Muscle layer of colon (tissue), 2 donors: ENCODE measurements around the gene ADAMTS15.
A peak's percentile ranks its signal among the peaks of the same experiment; 100 is the strongest.

Source experiments
- H3K27ac ChIP-seq: one replicate; pipeline ENCODE4 v1.7.0; 2013; ENCODE audit warnings: low read depth, mild to moderate bottlenecking, low read length, moderate library complexity
- H3K27me3 ChIP-seq, 2 donors: one replicate each; pipeline ENCODE4 v1.7.0; 2013; ENCODE audit warnings: low read length in 2 of 2, mild to moderate bottlenecking in 2 of 2; ENCODE audit not compliant: insufficient read depth in 2 of 2, control insufficient read depth in 1 of 2
- H3K36me3 ChIP-seq: one replicate; pipeline ENCODE4 v1.7.0; 2013; ENCODE audit warnings: mild to moderate bottlenecking, low read length; ENCODE audit not compliant: insufficient read depth
- H3K4me1 ChIP-seq: one replicate; pipeline ENCODE4 v1.7.0; 2013; ENCODE audit warnings: mild to moderate bottlenecking, low read length; ENCODE audit not compliant: insufficient read depth
- H3K4me3 ChIP-seq, 2 donors: one replicate each; pipeline ENCODE4 v1.7.0; 2013; ENCODE audit warnings: low read length in 2 of 2, low read depth in 1 of 2, mild to moderate bottlenecking in 1 of 2, moderate library complexity in 1 of 2
- H3K9ac ChIP-seq: one replicate; pipeline ENCODE4 v1.7.0; 2013; ENCODE audit warnings: low read length
- H3K9me3 ChIP-seq: one replicate; pipeline ENCODE4 v1.7.0; 2013; ENCODE audit warnings: mild to moderate bottlenecking, low read length
- donor health status: abdominal sarcoma.
- donor health status: Adenocarcinoma of cecum.

ADAMTS15 gene

GRCh38 chr11:130488848-130489584 is 40.6 kb downstream of the ADAMTS15 start:
- H3K4me3 ChIP-seq = no peak overlapping the region
- no peaks in the 10 kb centered on the region for H3K36me3 ChIP-seq
- H3K27ac ChIP-seq = no peak overlapping the region
- no peak overlapping the region for H3K9ac ChIP-seq
- H3K27me3 ChIP-seq = no peaks in the 10 kb centered on the region
- peaks cover 3% of the 10 kb centered on the region for H3K4me1 ChIP-seq
- no peaks in the 10 kb centered on the region for H3K9me3 ChIP-seq

DNA sequence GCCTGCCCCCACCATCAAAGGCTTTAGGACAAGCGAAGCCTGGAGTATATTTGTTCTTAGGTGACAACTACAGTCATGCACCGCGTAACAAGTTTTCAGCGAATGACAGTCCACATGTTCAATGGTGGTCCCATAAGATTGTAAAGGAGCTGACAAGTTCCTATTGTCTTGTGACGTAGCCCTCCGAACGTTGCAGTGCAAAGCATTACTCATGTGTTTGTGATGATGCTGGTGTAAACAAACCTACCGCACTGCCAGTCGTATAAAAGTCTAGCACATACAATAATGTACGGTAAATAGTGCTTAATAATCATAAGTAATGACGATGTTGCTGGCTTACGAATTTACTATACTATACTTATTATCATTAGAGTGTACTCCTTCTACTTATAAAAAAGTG is 41.3 kb downstream of the ADAMTS15 start:
- Histone ChIP-seq H3K9me3 (no peaks in the 10 kb centered on the region), H3K27me3 (no peaks in the 10 kb centered on the region), H3K27ac (no peak overlapping the region), H3K9ac (no peak overlapping the region), H3K4me3 (no peak overlapping the region), H3K36me3 (no peaks in the 10 kb centered on the region), H3K4me1 (peaks cover 3% of the 10 kb centered on the region)

GRCh38 chr11:130490682-130491449 is 42.4 kb downstream of the ADAMTS15 start:
- no peaks in the 10 kb centered on the region for H3K27me3 ChIP-seq
- H3K4me1 ChIP-seq = peaks cover 3% of the 10 kb centered on the region
- no peak overlapping the region for H3K9ac ChIP-seq
- no peak overlapping the region for H3K27ac ChIP-seq
- H3K9me3 ChIP-seq = no peaks in the 10 kb centered on the region
- no peaks in the 10 kb centered on the region for H3K36me3 ChIP-seq
- no peak overlapping the region for H3K4me3 ChIP-seq

GRCh38 chr11:130498181-130498580 is 49.7 kb downstream of the ADAMTS15 start:
- H3K4me3 ChIP-seq = no peak overlapping the region
- no peaks in the 10 kb centered on the region for H3K27me3 ChIP-seq
- H3K9ac ChIP-seq = no peak overlapping the region

GRCh38 chr11:130499828-130500227 is 51.4 kb downstream of the ADAMTS15 start:
- no peaks in the 10 kb centered on the region for H3K27me3 ChIP-seq
- H3K4me3 ChIP-seq = no peak overlapping the region
- no peaks in the 10 kb centered on the region for H3K9me3 ChIP-seq
- no peak overlapping the region for H3K27ac ChIP-seq
- H3K36me3 ChIP-seq = no peaks in the 10 kb centered on the region
- no peaks in the 10 kb centered on the region for H3K4me1 ChIP-seq
- H3K9ac ChIP-seq = no peak overlapping the region

More at GRCh38 chr11:130498181-130498580, 49.7 kb downstream of the ADAMTS15 start:
- H3K4me1 ChIP-seq = no peaks in the 10 kb centered on the region
- H3K27ac ChIP-seq = no peak overlapping the region
- no peaks in the 10 kb centered on the region for H3K36me3 ChIP-seq
- H3K9me3 ChIP-seq = no peaks in the 10 kb centered on the region

GRCh38 chr11:130504317-130504716 is 55.9 kb downstream of the ADAMTS15 start:
- no peaks in the 10 kb centered on the region for H3K4me1 ChIP-seq
- no peaks in the 10 kb centered on the region for H3K36me3 ChIP-seq
- no peak overlapping the region for H3K27ac ChIP-seq
- no peak overlapping the region for H3K4me3 ChIP-seq
- no peaks in the 10 kb centered on the region for H3K9me3 ChIP-seq
- no peaks in the 10 kb centered on the region for H3K27me3 ChIP-seq
- H3K9ac ChIP-seq = no peak overlapping the region

- Histone ChIP-seq H3K27ac (no peak overlapping the region), H3K9me3 (no peaks in the 10 kb centered on the region), H3K4me3 (no peak overlapping the region), H3K9ac (no peak overlapping the region), H3K36me3 (no peaks in the 10 kb centered on the region), H3K4me1 (peaks cover 22% of the 10 kb centered on the region), H3K27me3 (no peaks in the 10 kb centered on the region)
Observed at GRCh38 chr11:130508913-130509312, 60.5 kb downstream of the ADAMTS15 start.

DNA sequence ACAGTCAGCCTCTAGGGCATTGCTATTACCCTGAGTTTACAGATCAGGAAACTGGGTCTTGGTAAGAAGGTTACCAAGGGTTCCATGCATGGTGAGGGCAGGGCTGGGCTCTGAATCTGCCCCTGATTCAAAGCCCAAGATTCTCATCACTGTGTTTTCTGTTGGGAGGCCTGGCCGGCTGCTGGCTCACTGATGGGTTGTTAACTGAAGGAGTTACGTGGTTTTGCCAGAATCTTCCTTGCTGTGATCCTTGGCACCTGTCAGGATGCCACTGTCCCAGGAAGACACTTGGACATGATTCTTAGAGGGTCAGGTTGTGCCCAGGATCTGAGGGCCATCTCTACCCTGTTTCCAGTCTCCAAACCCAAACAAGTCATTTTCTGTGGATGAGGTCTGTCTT is 61.5 kb downstream of the ADAMTS15 start:
- no peaks in the 10 kb centered on the region for H3K36me3 ChIP-seq
- H3K27me3 ChIP-seq = no peaks in the 10 kb centered on the region
- H3K4me1 ChIP-seq = peaks cover 26% of the 10 kb centered on the region
- no peak overlapping the region for H3K27ac ChIP-seq
- no peak overlapping the region for H3K9ac ChIP-seq
- H3K4me3 ChIP-seq = no peak overlapping the region
- H3K9me3 ChIP-seq = no peaks in the 10 kb centered on the region

GRCh38 chr11:130510407-130511006 is 62.1 kb downstream of the ADAMTS15 start:
- Histone ChIP-seq H3K4me1 (peaks cover 26% of the 10 kb centered on the region), H3K27ac (peak overlapping the region; percentile 8)

GRCh38 chr11:130511765-130512164 is 63.3 kb downstream of the ADAMTS15 start:
- Histone ChIP-seq H3K4me1 (peaks cover 26% of the 10 kb centered on the region), H3K9ac (no peak overlapping the region), H3K27me3 (no peaks in the 10 kb centered on the region), H3K36me3 (no peaks in the 10 kb centered on the region), H3K9me3 (no peaks in the 10 kb centered on the region), H3K27ac (no peak overlapping the region), H3K4me3 (no peak overlapping the region)

More at GRCh38 chr11:130510407-130511006, 62.1 kb downstream of the ADAMTS15 start:
- Histone ChIP-seq H3K4me3 (no peak overlapping the region), H3K9ac (peak overlapping the region; percentile 7), H3K36me3 (no peaks in the 10 kb centered on the region), H3K27me3 (no peaks in the 10 kb centered on the region), H3K9me3 (no peaks in the 10 kb centered on the region)

DNA sequence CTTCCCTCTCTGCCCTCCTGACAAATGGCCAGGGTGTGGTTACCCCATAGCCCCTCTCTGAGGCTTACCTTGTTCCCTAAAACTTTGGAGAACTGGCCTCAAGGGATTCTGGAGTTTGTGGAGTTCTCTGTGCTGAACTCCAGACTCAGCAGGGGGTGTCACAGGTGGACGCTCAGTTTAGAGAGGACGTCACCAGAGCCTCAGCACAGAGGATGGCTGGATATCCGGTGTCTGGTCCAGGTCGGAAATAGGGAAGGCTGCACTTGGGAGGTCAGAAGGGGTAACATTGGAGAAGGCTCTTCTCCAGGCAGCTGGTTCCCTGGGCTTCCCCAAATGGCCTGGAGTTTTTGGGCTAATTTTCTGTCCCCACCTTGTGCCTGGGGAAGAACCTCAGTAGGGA is 64.2 kb downstream of the ADAMTS15 start:
- no peak overlapping the region for H3K9ac ChIP-seq
- H3K4me3 ChIP-seq = no peak overlapping the region
- peaks cover 26% of the 10 kb centered on the region for H3K4me1 ChIP-seq
- H3K27me3 ChIP-seq = no peaks in the 10 kb centered on the region
- H3K36me3 ChIP-seq = no peaks in the 10 kb centered on the region
- H3K9me3 ChIP-seq = no peaks in the 10 kb centered on the region
- H3K27ac ChIP-seq = no peak overlapping the region
